ENCODE data around the gene AKT1. TPM values are rescaled to one million over a fixed set of nuclear protein-coding genes. Genes with fewer than 3 reads are reported as not detected.

AKT1 gene
- total and polyA plus RNA-seq, 4 donors = 30.6 to 192 (median 58.7) TPM

- TF ChIP-seq FOXA2 (IDR thresholded peaks at IDR 0.05) (peak; percentile 84), EGR1 (IDR thresholded peaks at IDR 0.05; ENCODE audit: low read depth in 2 of 2) (peak in 1 of 2 donors; percentile 65), RAD21 (IDR thresholded peaks at IDR 0.05) (no peak), TAF1 (conservative IDR thresholded peaks at IDR 0.05) (no peak), HNF4A (conservative IDR thresholded peaks at IDR 0.05) (peak; percentile 77 to 92), ZBTB33 (IDR thresholded peaks at IDR 0.05) (peak; percentile 86), GABPA (IDR thresholded peaks at IDR 0.05 in 1 of 2, conservative IDR thresholded peaks at IDR 0.05 in 1 of 2) (peak in 1 of 2 donors; percentile 41), CTCF (IDR thresholded peaks at IDR 0.05; ENCODE audit: low read depth, low read length, missing input control) (no peak), HNF4G (IDR thresholded peaks at IDR 0.05) (peak; percentile 17), ATF3 (IDR thresholded peaks at IDR 0.05) (no peak), MAX (IDR thresholded peaks at IDR 0.05) (peak; percentile 95), RXRA (IDR thresholded peaks at IDR 0.05) (peak; percentile 89 to 96), NR2F2 (IDR thresholded peaks at IDR 0.05) (peak; percentile 85), SP1 (IDR thresholded peaks at IDR 0.05) (peak; percentile 90), JUND (IDR thresholded peaks at IDR 0.05) (peak in 1 of 2 donors; percentile 50), REST (IDR thresholded peaks at IDR 0.05) (no peak), FOXA1 (IDR thresholded peaks at IDR 0.05) (peak; percentile 77), YY1 (IDR thresholded peaks at IDR 0.05) (peak; percentile 69)
- Histone ChIP-seq H3K4me3 (ENCODE audit: low read depth in 1 of 3, low read length in 3 of 3) (no peak overlapping the region), H3K4me1 (ENCODE audit: control insufficient read depth in 4 of 4, insufficient read depth in 4 of 4, low read length in 3 of 4) (peaks cover 19 to 65% (median 54%) of the 10 kb centered on the region in 4 donors), H3K9ac (ENCODE audit: low read depth in 1 of 2, low read length in 2 of 2) (peak overlapping the region; percentile 85 to 86), H3K36me3 (ENCODE audit: control insufficient read depth in 4 of 4, insufficient read depth in 3 of 4, low read depth in 1 of 4, low read length in 3 of 4) (peaks cover 0 to 9% (median 6%) of the 10 kb centered on the region in 4 donors), H3K27me3 (ENCODE audit: control insufficient read depth in 4 of 4, insufficient read depth in 4 of 4, low read length in 3 of 4) (no peaks in the 10 kb centered on the region), H3K9me3 (ENCODE audit: control insufficient read depth in 4 of 4, low read length in 3 of 4) (no peaks in the 10 kb centered on the region), H3K27ac (ENCODE audit: low read depth in 1 of 2, low read length in 2 of 2) (peak overlapping the region; percentile 99 to 100)
- WGBS = 44% methylated on average over 31 of the region's 31 CpGs
- DNase-seq (ENCODE audit: low spot score) = no peak
Measured at GRCh38 chr14:104734991-104735779, 60.4 kb downstream of the AKT1 start.

Measured in liver (tissue), 9 donors.